Activated CD4-positive, CD25-positive, alpha-beta regulatory T cell treated with anti-CD3 and anti-CD28 coated beads, Interleukin-2, amount 50 U/mL, for 16 hours (primary cell): ENCODE results near the gene NUDT7.
A peak's percentile ranks its signal among the peaks of the same experiment; 100 is the strongest.

ENCODE experiments used
- DNase-seq: peaks from one replicate; pipeline ENCODE4 v3.0.0-alpha.2; 2020; ENCODE audit warnings: low read depth, low spot score

Gene NUDT7

DNA sequence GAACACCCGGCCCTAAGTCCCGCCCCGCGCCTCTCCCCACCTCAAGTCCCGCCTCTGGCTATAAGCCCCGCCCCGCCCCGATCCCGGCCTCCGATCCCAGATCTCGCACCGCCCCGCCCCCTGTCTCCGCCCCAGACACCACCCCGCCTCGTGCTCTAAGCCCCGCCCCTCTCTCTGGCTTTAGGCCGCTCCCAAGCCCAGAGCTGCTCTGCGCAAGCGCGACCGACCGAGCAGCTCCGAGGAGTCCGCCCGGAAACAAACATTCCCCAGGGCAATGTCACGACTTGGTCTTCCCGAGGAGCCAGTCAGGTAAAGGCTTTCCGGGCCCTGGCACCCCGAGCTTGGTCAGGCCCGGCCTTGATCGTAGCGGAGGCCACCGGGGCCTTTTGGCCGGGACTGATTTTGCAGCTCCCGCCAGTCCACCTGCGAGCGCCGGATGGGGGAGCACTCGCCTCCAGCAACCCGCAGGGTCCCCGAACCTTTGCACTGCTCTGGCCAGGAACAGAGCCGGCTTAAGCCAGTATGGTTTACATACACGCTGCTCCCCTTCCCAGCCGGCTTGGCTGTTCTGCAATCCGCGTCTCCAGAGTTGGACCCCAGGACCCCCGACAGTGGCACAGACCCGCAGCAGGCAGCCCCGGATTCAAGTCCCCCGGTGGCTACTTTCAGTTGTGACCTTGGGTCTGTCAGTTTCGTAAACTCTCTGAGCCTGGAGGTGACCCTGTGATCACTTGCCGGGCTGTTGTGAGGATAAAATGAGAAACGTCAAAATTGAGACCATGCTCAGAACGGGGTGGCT, at the start of gene NUDT7:
TSS of gene NUDT7 (plus strand) at position 206 of the 799 bp plus-strand sequence. CDS start at position 275, 69 bp downstream.
- peak; percentile 83 for DNase-seq

DNA sequence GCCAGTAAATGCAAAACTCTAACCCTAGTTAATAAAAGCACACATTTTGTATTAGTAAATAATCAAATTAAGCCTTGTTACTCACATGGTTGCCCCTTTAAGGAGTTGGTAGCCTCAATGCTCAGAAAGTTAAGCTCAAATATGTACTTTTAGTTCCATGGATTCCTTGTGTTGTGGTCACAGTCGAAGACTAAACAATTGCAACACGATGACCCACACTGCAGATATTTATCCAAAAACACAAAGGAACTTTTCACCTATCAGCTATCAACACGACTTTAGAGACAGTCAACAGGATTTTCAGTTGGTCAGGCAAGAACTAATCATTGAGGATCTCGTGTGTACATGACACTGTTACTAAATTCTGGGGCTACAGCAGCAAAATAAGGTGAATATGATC, 47.4 kb upstream of the NUDT7 start:
- DNase-seq = no peak

DNA sequence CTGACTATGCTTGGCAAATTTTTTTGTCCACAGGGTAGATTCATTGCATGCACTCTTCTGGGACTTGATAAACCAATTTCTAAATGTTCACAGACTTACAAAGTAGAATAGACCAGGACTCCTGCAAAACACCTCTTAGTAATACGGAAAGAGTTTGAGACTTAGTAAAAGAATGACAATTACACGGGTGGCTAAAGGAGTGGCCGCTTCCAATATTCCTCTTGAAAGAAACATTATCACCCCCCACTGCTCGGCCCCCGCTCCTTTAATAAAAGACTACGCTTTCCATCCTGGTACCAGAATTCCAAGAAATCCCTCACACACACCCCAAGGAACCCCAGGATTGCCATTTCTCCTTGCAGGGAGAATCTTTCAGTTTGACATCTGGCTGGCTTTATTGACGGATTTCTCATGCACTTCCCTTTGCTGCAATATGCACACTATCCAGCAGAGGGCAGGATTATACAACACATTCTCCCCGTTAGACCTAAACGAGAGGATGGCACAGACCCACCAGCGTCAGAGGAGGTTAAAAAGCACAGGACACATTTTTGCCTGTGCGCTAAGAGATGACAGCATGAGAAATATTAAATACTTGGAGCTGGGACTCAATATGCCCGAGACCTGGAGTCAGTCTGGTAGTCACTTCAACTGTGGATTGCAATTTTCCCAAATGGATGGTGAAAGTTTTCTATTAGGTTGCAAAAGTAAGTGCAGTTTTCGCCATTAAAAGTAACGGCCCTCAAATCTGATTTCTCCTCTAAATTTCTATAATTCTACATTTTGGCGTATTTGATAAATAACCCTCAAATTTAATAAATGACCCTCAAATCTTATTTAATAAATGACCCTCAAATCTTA, 46.6 kb upstream of the NUDT7 start:
- DNase-seq = peak; percentile 40

DNA sequence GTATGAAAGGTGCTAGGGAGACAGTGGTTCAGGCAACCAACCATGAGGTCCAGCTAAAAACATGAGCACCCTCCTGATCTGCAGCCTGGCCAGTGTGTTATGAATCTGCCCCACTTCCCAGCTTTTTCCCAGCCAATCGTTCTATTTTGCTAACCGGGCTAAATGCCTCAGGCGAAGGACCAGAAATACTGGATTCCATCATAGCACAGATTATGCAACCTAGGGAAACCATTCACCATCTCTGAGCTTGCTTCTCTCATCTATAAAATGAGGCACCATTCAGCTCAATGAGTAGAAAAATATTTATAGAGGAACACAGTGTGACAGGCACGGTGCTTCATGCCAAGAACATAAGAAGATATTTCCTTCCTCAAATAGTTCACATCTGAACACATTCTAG, 45.2 kb upstream of the NUDT7 start:
- no peak for DNase-seq

DNA sequence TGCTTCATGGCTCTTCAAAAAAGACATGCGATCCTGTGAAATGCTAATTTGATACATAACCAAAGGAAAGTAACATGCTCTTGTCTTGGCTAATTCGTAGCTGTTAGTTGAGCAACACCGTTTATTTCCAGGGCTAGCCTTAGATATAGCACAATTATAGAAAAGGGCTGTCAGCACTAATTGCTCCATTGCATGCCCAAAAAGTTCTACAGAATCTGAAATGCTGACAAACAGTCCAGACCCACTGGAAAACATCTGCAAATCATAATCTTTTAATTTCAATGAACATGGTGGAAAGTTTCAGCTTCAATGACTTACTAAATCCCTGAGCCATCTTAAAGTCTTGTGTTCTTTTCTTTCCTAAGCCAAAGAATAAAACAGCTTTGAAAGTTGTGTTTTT, 42.9 kb upstream of the NUDT7 start:
- no peak for DNase-seq

DNA sequence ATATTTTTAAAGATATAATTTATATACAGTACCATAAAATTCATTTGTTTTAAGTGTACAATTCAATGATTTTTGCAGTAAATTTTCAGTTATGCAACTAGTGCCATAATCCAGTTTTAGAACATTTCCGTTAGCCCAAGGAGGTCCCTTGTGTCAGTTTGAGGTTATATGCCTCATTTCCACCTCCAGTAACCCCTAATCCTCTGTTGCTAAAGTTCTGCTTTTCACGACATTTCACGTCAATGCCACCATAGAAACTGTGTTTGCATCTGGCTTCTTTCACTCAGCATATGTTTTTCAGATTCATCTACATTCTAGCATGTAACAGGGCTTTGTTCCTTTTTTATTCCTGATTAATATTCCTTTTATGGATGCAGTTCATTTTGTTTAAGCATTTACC, 42.4 kb upstream of the NUDT7 start:
- no peak for DNase-seq

DNA sequence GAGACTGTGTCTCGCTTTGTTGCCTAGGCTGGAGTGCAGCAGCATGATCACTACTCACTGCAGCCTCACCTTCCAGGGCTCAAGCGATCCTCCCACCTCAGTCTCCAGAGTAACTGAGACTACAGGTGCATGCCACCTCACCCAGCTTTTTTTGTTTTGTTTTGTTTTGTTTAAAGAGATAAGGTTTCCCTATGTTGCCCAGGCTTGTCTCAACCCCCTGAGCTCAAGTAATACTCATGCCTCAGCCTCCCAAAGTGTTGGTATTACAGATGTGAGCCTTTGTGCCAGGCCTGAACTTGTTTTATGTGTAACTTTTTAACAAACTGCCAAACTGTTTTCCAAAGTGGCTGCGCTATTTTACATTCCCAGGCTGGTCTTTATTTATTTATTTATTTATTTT, 41.8 kb upstream of the NUDT7 start:
- DNase-seq = no peak

DNA sequence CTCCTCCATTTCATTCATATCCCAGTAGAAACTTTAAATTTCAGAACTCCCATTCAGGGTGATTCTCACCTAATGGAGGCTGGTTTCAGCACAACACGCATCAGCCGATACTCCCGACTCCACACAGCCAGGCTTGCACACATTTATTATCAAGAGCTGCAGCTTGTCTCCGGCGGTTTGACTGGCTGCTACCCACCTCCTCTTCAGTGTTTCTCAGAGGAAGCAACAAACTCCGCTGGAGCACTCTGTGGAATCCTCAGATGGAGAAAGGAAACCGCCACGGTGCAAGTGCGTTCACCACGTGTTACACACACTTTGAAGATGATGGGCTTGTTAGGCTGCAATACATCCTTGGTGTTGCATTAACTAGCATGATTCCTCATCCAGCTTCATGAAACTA, 39.7 kb upstream of the NUDT7 start:
- DNase-seq = no peak

DNA sequence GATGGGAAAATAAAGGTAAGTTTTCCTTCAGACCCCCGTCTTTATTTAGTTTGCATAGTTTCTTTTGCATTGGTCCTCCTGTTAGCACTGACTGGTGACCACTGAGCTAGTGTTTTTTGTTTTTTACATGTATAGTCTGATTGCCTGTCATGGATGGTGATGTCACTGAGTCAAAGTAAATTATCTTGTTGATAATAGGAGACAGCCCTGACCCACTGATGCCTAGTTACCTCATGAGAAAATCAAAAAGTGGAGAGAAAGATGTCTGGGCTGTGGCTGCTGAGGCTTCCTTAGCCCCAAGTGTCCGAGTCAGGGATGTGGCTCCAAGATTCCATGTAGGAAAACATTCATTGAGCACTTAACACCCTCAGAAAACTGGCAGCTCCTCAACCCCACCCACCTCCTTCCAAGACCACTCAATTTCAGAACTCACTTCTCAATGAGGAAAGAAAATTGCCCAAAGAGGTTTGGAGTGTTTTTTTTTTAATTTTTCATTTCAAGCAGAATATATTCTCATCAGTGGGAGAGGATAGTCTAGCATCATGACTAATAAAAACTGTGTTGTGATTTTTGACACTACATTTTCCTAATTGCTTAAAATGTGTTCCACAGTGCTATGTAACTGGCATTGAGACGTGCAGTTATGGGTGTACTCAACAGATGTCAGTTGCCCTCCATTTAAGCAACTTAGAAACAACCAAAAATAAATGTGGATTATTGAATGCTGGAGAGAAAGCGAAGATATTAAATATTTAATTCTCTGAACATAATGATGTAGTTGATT, 38.7 kb upstream of the NUDT7 start:
- DNase-seq = no peak

DNA sequence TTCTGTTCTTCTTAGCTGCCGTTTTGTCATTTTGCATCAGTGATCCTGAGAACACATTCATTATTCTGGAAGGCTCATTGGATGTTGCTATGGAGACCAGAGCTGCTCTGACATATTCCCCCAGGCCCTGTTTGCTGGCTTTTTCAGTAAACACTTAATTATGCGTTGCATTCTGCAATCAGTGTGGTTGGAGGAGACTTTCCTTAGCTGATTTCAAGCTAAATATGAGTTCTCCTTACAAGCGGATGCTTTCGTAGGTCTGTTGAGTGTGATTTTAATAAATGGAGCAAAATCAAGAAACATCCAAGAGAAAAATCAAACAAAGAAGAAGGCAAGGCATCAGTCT, 38.2 kb upstream of the NUDT7 start:
- no peak for DNase-seq

DNA sequence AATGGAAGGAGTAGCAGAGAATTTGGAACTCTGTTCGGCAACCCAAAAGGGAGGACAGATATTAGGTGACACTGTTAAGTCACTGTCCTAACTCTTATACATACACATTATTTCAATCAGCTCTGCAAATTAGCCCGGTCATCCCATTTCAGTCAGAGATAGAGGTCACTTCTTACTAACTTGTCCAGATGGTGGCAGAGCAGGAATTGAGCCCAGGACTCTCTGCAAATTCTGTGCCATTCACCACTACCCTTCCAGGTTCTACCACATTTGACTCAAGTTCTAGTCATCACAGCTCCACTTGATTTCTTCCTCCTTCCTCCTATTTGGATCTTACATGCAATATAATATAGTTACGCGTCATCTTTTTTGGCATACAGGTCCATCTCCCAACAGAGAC, 35.9 kb upstream of the NUDT7 start:
- no peak for DNase-seq

DNA sequence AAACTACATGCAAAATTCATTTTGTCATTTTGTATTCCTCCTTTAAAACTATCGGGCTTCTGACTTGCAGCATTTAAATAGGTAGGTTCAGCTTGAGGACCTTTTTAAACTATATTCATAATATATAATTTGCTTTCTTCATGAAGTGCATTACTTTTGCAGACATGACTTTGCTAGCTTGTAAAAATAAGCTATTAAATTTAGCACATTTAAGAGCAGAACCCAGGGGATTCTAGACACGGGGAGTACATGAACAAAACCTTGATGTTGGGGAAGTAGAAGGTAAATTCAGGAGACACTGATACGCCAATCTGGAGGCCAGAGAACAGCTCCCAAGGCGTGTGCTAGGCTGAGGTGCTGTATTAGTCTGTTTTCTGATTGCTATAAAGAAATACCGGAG, 32.3 kb upstream of the NUDT7 start:
- no peak for DNase-seq

DNA sequence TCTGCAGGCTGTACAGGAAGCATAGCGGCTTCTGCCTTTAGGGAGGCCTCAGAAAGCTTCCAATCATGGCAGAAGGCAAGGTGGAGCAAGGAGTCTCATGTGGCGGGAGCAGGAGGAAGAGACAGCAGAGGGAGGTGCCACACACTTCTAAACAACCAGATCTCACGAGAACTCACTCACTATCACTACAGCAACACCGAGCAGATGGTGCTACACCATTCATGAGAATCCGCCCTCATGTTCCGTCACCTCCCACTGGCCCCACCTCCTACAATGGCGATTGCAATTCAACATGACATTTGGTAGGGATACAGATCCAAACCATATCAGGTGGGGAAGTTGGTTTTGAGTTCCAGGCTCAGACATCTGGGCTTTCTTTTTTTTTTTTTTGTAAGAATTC, 31.9 kb upstream of the NUDT7 start:
- no peak for DNase-seq

DNA sequence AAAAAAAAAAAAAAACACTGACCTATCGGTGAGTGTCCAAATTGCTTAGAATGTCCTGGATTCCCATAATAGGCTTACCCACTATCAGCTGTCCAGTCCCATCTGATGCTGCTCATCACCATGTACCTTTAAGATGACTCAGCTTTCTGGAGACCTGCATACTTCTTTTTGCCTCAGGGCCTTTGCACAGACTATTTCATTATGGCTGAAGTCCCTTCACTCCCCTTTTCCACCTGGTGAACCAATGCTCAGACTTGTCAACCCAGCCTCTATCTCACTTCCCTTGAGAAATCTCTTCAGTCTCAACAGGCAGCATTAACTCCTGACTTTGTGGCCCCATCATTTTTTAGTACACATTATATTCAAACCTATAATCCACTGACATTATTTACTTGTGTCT, 29.7 kb upstream of the NUDT7 start:
- no peak for DNase-seq

DNA sequence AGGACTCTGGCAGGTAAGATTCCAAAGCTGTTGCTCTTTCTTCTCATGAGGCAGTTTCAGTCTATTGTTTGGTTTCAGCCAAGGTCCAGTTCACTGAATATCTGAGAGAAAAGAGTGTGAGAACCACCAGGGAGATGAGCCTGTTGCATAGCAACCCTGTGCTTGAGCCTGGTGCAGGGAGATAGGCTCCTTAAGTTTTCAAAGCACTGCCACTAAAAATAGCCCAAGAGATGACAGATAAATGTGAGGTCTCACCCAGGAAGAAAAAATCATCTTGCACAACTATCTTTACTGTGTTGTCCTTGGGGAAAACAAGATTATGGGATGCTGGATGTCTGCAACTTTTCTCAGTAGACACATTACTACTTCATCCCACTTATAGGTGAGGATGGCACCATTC, 26.2 kb upstream of the NUDT7 start:
- no peak for DNase-seq

DNA sequence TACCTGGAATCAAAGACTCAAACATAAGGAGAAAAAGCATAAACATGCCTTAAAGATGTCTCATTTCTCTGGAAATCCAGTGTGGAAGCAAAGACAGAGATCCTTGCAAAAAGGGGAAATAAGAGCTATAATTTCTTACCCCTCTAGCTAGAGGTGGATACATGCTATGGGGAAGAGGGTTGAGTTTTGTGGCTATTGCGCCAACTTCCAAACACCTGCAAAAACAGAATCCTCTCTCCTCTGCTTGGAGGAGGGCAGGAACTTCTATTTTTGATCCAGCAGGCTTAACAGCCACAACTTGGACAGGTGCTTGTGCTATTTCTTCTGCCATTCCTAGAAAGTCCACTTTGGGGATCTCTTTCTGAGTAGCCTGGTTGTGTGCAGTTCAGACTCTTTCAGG, 21.5 kb upstream of the NUDT7 start:
- no peak for DNase-seq

DNA sequence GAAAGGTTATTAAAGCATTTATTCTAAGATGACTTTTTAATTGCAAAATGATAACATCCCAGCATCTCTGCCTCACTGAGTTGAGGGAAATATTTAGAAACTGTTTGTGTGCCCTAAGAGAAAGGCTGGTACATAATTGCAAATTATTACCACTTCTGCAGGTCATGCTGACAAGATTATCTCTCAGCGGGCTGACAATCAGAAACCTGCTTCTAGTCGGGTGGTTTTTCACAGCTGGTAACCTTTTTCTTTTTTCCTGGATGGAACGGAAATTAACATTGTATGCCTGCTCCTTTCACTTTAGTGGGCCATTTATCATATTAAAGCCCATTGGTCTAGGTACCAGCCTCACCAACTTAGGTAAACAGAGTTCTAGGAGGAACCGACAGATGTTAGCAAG, 17.0 kb upstream of the NUDT7 start:
- no peak for DNase-seq

DNA sequence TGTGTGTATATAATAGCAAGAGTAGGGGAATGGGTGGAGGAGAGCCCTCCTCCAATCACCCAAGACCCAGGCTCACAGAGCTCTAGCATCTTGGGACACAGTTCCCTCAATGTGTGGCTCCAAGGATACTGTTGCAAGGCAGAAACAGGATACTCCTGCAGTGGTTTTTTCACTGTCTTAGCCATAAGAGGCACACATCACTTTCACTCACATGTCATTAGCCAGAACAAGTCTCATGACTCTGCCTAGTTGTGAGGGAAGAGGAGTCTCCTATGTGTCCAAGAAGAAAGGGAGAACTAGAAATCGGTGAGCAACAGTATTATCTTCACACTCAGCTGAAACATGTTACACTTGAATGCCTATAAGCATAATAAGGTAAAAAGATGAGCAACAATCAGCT, 11.1 kb upstream of the NUDT7 start:
- DNase-seq = no peak

DNA sequence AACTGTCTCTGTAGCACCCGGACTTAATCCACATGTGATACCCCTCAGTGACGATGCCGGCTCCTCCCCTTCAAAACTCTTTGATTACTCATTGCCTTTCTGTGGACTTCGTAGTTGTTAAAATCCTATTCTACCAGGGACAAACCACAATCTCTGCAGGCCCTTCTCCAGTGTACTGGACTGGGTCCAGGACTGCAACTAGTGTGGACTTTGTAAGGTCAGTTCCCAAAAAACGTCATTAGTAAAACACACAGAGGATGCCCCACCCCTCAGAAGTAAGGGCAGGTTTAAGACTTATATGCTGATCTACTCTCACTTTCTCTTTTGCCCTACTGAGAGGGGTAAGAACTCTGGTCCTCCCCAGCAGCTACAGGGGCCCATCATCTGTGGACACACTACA, 10.5 kb upstream of the NUDT7 start:
- DNase-seq = no peak

DNA sequence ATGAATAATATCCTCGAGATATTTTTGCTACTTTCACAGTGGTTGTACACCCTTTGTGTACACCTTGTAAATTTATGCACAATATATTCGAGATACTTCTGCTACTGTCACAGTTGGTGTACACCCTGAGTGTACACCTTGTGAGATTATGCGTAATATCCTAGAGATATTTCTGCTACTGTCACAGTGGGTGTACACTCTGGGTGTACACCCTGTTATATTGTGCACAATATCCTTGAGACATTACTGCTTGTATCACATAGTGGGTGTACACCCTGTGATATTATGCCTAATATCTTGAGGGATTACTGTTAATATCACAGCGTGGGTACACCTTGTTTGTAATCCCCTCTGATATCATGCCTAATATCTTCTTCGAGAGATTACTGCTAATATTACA, 7.2 kb upstream of the NUDT7 start:
- no peak for DNase-seq

DNA sequence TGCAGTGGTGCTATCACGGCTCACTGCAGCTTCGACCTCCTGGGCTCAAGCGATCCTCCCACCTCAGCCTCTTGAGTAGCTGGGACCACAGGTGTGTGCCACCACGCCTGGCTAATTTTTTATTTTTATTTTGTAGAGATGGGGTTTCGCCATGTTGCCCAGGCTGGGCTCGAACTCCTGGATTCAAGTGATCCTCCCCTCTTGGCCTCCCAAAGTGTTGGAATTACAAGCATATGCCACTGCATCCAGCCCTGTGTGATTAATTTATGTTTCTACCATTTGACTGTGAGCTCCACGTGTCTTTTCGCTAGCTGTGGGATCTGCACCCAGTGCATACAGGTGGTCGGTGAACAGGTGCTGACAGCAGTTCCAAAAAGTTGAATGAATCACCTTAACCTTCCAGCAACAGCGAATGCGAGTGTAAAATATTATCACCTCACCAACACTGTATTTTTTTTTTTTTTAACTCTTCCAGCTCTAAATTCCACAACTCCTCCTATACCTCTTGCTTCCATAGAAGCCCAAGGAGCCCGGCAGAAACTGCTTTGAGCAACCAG, 484 bp upstream of the NUDT7 start:
- DNase-seq = no peak

DNA sequence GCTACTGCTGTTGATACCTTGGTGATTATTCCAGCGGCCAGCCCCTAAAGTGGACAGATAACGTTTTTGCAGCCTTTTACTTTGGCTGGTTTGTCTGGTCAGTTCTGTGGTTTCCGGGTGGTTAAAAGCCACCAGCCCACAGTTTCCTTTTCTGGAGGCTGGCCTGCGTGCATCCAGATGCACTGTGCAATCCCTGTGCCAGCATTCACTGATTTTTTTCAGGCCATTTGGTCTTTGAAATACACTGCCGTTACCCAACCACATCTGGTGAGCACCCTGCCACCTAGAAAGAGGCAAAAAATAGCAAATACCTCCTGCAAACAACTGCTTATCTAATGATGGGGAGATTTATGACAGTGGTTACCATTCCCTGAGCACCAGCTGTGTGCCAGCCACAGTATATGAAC, 797 bp downstream of the NUDT7 start:
- DNase-seq = no peak
